ENCODE data around the gene VOPP1.
"Not testable (repeated sequence)": the region's sequence is repeated elsewhere in the genome, so short reads cannot be mapped to it uniquely, and the experiment has no call there.

DNA sequence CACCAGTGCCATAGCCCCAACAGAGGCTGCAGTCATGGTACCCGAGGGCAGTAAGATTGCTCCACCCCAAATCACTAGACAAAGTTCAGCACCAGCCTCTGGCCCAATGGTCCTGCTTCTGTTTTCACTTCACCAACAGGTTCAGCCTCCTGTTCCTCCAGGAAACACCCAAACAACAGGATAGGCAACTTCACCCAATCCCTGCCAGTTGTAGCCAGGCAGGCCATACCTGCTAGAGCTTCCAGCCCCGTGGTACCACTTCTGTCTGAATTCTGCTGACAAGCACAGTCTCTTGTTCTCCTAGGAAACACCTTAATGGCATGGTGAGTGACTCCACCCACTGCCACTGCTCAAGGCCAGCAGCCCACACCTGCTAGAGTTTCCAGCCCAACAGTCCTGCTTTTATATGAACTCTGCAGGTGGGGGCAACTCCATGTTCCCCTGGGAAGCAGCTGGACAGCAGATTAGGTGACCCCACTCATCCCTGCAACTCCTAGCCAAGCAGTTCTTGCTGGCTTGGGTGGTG lies 25.0 kb upstream of the VOPP1 start:
- not testable (repeated sequence) for TF ChIP-seq JUN (IDR thresholded peaks at IDR 0.05; ENCODE audit: borderline replicate concordance, low read depth, low read length); JUN (CRISPR knock-in tag; IDR thresholded peaks at IDR 0.05; ENCODE audit: borderline replicate concordance)
- TF ChIP-seq, protein P1, sequence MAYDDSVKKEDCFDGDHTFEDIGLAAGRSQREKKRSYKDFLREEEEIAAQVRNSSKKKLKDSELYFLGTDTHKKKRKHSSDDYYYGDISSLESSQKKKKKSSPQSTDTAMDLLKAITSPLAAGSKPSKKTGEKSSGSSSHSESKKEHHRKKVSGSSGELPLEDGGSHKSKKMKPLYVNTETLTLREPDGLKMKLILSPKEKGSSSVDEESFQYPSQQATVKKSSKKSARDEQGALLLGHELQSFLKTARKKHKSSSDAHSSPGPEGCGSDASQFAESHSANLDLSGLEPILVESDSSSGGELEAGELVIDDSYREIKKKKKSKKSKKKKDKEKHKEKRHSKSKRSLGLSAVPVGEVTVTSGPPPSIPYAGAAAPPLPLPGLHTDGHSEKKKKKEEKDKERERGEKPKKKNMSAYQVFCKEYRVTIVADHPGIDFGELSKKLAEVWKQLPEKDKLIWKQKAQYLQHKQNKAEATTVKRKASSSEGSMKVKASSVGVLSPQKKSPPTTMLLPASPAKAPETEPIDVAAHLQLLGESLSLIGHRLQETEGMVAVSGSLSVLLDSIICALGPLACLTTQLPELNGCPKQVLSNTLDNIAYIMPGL (CRISPR knock-in tag; IDR thresholded peaks at IDR 0.05) = not testable (repeated sequence)
